HG02884 (cell line): Measurements from ENCODE around the gene BBS12.

ENCODE experiments used
- ATAC-seq: cut with Tn5 transposase; IDR thresholded peaks from one replicate; pipeline ENCODE4 v1.9.1; 2021; ENCODE audit warnings: mild to moderate bottlenecking, moderate library complexity; ENCODE audit not compliant: unreplicated experiment

BBS12 gene

DNA sequence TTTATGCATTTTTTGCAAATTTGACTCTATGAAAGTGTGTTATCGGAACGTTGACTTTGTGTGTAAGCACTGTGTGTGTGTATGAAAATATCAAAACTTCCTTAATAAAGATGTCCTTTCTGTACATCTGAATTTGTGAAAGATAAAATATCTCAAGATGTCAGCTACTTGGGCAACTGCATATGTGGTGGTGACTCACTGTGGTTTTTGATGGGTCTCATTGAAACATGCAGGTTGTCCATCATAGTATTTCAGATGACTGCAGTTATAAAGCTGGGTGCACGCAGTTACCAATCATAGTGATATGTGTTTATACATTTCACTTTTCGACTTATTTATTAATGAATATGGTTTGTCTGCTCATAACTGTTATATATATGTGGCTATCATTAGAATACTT, 19.7 kb upstream of the BBS12 start:
- ATAC-seq: no peak

DNA sequence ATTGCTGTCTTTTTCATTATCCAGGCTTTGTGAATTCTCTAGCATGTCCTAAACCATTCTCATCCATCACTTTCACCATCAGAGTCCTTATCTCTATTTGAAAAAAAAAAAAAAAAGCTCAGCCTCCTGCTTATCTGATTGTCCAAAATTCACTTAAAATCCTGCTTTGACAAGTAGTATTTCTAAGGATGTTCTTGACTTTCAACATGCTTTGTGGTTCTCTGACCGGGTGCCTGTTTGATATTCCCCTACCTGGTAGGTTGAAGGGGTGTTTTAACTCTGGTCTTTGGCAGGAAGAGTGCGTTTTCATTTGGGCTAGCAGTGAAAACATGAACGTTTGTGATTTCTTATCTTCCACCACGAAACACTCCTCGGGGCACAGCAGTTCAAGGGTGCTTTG, 17.3 kb upstream of the BBS12 start:
- no peak for ATAC-seq

DNA sequence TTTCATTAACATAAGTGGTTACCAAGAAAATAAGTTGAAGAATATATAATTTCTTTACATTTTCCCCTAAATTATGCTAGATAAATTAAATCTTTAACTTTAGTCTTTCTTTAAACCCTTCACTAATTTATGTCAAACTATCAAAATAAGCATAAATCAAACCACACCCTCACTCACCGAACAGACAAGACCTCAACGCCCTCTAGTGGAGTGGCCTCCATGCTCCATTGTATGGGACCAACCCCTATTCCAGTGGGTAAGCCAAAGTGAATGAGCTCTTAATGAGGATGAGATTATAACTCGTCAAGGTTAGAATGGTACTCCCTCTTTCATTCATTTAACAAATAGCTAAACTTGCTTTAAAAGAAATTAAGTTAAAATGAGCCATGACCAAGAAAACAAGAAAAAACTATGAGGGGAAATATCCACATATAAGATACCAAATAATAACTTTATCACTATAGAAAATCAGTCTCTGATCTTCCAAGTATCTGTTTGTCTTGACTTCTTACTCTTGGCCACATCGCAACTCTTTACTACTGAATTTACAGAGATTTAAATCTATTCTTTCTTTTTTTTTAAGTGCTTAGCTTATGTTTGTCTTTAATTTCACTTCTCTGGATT, 15.6 kb upstream of the BBS12 start:
- peak; percentile 75 for ATAC-seq

DNA sequence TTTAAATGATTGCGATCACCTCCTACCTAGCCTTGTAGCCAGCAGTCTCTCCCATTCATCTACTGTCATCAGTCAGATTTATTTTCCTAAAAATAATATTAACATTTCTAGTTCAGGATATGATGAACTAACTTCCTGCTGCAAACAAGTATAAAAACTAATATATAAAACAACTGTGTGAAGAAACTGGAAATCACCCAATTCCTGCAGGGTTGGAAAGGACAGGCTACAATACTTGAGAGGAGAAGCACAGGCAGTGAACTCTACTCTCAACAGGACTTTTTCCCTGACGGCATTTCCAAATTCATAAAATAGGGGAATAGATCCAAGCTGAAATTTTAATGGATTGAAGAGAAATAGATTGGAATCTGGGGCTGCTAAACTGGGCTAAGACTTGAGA, 14.2 kb upstream of the BBS12 start:
- no peak for ATAC-seq

DNA sequence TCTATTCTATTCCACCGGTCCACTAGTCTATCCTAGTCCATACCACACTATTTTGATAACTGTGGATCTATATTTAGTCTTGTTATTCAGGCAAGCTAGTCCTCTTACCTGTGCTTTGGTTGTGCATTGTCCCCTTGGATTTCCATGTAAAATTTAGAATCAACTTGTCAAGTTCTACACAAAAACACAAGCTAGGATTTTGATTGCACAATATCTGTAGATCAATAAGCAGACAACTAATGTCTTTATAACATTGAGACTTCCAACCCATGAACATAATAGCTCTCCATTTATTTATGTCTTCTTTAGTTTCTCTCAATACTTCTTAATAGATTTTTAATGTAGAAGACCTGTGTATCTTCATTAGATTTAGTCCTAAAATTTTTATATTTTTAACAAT, 10.2 kb upstream of the BBS12 start:
- no peak for ATAC-seq

DNA sequence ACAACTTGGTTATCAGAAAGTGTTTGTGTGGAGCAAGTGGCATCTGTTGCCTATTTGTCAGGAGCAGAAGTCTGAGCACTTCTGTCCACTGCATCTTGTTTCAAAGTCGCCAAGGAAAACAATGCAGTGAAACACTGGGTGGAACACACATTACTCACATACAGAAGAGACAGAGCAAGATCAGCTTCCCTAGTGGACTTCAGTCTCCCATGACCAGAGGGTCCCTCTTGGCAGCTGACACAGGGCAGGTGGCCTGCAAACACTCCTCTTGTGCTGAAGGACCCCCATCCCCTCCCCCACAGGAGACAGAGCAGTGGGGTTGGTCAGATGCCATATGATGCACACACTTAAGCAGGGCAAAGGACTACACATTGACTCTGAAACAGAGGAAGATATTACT, 3.6 kb upstream of the BBS12 start:
- ATAC-seq: no peak

DNA sequence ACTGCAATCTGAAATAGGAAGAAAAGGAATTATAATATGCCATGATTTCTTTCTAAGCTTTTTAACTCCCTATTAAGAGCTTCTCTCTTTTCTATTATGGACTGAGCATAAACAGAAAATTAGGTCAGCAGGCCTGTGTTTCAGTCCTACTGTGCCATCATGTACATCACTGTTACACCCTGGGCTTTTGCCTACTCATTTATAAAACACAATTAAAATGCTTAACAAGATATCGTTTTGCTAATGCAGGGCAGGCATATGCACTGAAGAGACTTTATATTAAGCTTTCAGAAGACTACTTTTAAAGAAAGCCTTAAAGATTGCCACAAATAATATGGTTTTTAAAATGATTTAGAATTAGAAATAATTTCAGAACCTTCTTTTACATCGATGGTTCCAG, 828 bp upstream of the BBS12 start:
- no peak for ATAC-seq

DNA sequence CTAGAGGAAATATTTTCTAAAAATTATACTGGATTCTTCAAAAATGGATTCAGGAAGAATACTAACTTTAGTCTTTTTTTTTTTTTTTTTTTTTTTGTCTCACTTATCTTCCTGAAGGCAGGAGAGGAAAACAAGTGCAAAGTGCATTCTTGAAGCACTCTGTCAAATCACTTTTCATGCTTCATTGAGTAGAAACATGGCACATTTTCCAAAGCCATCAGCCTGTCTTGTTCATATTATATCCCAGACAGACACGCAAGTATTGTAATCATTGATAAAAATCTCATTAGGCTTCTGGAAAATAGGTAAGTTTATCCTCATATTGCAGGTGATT, 1.2 kb downstream of the BBS12 start:
- no peak for ATAC-seq

DNA sequence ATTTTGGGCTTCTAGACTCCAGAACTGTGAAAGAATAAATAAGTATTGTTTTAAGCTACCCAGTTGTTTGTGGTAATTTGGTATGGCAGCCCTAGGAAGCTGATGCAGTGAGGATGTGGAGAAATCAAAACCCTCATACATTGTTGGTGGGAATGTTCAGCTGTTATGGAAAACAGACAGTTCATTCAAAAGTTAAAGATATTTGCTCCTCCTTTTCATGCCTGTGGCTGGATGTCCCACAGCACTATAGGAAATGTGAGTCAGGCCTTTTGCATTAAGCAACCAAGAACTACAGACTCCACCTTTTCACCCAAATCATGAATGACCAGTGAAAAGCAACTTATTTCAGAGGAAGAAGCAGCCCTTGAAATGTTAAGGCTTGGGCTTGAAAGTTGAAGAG, 6.7 kb downstream of the BBS12 start:
- no peak for ATAC-seq

DNA sequence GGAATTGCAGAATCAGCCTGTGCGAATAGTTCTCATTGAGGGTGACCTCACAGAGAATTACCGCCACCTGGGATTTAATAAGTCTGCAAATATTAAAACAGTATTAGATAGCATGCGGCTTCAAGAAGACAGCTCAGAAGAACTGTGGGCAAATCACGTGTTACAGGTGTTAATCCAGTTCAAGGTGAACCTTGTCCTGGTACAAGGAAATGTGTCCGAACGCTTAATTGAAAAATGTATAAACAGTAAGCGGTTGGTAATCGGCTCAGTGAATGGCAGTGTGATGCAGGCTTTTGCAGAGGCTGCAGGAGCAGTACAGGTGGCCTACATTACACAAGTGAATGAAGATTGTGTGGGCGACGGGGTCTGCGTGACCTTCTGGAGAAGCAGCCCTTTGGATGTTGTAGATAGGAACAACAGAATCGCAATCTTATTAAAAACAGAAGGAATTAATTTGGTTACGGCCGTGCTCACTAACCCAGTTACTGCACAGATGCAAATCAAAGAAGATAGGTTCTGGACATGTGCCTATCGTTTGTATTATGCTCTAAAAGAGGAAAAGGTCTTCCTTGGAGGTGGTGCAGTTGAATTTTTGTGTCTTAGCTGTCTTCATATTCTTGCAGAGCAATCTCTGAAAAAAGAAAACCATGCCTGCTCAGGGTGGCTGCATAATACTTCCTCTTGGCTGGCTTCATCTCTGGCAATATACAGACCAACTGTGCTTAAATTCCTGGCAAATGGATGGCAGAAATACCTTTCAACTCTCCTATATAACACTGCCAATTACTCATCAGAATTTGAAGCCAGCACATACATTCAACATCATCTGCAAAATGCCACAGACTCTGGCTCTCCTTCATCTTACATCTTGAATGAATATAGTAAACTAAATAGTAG, 10.7 kb downstream of the BBS12 start:
- no peak for ATAC-seq

DNA sequence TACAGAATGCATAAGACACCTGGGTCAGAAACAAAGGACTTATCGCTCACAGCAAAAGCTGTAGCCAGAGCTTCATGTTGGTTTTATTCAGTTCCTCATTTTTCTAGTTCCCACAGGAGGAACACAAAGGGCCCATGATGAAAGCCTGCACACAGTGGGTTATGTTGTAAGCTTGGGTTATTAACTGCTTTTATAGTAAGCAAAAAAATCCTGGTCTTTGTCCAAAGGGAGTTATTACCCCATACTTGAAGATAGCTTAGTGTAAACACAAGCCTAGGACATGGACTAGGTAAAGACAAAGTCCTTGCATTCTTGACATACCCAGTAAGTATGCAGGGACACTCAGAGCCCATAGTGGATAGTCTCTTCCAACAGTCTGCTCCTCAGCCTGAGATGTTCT, 11.7 kb downstream of the BBS12 start:
- no peak for ATAC-seq

DNA sequence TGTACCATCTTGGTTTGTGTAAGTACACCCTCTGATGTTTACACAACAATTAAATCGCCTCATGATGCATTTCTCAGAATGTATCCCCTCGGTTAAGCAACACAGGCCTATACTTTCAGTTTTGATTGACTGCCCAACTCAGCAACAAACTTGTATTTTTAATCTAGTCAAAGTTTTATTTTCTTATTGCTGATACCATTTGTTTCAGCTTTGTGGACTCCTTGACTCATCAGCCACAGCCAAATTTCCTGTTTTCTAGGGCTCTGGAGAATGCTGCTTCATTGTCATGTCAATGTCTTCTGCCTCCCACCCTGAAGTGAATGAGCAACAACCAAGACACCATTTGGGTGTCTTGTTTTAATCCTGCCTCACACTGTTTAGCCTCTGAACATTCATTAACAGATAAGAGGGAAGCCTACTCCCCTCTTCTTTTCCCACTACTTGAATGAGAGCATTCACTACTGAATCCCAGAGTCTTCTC, 14.0 kb downstream of the BBS12 start:
- no peak for ATAC-seq

DNA sequence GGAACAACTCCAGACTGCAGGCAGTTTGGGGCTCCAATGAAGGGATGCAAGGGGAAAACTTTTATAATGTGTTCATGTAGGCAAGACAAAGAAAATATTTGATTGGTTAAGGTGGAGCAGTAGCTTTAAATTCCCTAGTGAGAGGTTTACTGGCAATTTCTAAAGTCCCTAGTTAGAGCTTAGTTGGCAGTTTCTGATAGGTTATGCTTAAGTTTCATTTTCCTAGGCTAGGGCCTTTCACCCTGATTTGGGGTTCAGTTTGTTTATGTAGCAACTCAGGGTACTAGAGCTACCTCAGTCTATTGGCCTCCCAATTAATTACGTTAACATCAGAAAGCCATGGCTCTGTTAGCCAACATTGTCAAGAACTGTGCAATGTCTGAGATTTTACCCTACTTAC, 14.6 kb downstream of the BBS12 start:
- no peak for ATAC-seq

DNA sequence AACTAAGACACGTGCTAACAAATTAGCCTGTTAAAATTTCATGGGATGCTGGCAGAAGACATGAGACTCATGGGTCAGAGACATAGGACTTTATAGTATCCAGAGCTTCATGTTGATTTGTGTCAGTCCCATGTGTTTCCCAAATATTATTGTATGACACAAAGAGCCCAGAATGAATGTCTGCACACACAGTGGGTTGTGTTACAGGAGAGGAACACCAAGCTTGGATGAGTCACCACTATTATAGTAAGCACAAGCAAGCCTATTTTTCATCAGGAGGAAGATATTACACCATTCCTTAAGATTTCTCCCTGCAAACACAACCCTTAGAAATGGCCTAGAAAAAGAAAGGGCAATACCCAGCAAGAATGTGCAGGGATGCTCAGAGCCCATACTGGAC, 15.4 kb downstream of the BBS12 start:
- no peak for ATAC-seq

DNA sequence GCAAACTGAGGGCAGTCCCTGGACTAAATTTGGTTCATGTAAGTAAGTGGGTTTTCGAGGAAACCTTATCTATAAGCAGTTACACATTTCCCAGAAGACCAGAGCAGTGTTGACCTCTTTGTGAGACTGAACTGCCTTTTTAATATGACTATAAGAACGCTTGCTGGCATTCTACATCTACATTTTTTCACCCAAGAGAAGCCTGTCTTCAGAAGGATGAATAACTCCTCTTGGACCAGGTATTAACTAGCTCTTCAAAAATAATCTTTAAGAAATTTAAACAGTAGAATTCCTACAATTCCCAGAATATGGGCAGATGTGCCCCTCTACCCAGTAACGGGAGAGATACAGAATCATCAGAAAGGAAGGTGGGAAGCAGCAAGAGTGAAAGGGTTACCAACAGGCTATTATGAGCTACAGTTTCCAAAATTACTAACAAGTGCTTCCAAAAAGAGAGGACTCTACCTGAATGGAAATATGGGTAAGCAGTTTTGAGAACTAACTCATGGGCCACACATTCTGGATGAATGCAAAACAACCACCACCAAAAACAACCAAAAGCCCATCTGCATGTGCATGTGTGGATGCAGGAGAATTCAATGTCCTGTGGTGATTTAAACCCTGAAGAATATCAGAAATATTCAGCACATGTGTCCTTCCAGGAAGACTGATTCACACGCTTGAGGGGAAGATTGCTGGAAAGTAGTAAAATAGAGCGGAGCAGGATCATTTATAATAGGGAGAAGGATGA, 17.4 kb downstream of the BBS12 start:
- no peak for ATAC-seq

DNA sequence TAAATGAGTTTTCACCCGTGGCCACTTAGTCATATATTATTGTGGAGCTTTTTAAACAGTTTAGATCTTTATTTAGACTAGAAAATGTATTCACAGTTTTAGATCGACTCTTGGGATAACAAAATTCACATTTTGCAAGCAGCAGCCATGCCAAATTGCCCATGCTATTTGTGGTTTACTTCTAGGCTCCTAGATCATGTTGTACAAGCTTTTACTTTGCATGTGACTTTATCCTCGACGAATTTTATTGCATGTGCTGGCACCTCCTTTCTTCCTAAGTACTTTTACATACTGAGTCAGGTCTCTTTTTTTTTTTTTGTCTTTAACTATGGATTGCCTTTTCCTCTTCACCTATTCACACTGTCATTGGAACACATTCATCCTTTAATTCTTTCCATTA, 23.2 kb downstream of the BBS12 start:
- ATAC-seq: no peak

DNA sequence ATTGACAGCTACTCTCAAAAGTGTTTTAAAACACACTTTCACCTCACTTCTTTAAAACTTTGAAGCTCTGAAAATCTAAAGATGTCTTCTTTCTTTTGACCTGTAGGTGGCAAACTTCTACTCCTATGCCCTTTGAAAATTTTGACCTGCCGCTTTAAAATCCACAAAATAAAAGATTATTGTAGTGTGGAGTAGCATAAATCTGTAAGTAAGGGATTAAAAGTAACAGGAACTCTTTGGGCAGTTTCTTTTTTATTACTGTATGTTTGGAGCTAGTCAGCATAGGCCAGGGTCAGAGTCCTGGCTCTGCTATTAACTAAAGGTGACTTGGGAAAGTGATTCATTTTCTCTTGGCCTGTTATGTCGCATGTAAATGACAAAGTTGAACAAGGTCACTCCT, 25.5 kb downstream of the BBS12 start:
- no peak for ATAC-seq

DNA sequence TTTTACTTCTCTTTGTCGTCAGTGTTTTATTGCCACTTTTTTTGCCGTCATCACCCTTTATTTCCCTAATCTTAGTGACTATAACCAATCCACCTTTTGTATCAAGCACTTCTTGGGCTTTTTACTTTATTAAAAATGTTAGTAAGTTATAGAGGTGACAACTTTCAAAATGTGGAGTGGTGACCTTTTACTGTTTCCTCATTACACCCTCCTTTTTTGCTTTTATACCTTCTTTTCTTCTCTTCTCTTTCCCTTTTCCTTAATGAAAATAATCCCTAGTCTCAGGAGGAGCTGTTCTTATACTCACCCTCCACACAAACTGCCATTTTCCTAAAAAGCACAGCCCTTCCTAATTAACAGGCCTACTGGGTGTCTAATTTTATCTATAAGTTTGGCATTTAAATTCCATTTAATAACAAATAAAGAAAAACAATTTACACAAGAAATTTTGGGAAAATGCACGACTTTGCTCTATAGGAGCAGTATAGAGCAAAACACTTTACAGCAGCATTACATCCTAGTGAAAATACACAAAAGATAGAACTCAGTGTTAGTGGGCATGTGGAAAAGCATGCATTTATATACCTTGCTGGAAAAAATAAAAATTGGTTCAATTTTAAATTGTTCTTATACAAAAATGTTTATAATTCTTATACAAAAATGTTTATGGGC, 27.3 kb downstream of the BBS12 start:
- ATAC-seq: no peak

DNA sequence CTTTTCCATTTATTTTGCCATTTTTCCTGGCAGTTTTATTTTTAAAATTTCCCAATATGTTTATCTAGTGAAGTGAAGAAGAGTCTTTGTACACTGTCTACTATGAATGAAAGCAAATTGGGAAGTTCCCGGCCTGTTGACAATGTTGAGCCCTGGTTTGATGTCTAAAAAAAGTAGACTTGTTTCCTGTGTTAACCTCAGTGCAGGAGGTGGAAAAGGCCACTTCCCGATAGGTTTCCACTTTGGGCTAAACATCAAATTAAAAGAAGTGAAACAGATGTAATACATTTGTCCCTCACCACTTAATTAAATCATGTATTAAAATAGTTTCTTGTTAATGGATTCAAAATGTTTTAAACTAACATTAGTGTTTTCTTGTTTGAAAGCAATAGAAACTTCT, 30.0 kb downstream of the BBS12 start:
- no peak for ATAC-seq

DNA sequence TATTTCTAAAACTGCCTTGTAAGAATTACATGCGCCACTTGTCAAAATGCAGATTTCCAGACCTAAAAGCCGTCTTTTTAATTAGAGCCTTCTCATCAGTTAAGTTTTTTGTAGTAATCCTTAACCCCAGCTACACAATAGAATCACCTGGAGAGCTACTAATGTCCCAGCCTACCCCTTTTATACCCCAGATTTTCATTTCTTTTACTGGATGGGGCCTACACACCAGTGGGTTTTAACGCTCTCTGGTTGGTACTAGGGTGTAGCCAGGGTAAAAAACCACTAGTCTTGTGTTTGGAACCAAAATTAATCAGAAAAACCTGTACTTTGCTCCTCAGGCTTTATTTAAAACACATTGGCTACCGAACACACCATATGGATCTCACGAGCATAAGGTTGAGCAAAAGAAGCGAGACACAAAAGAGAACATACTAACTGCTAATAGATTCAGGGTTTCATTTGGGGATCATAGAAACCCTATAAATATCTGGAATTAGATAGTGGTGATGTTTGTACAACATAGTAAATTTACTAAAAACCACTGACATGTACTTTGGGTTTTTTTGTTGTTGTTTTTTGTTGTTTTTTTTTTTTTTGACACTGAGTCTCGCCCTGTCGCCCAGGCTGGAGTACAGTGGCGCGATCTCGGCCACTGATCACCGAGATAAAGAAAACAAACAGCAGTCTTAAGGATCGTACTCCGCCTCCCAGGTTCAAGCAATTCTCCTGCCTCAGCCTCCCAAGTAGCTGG, 30.6 kb downstream of the BBS12 start:
- no peak for ATAC-seq
